ENCODE measurements around the gene CELF4. TPM values are rescaled to one million over a fixed set of nuclear protein-coding genes. Genes with fewer than 3 reads are reported as not detected.
A peak's percentile ranks its signal among the peaks of the same experiment; 100 is the strongest.

Gene CELF4
- total RNA-seq, 1 experiment from 2014 or later: 0.15 TPM

GRCh38 chr18:37272841-37273240 is 292.8 kb downstream of the CELF4 start:
- no peak for DNase-seq (ENCODE audit: extremely low read depth, low read depth)

GRCh38 chr18:37272226-37272625 is 293.4 kb downstream of the CELF4 start:
- DNase-seq (ENCODE audit: extremely low read depth, low read depth): no peak

GRCh38 chr18:37270666-37271052 is 294.9 kb downstream of the CELF4 start:
- DNase-seq (ENCODE audit: extremely low read depth, low read depth): no peak

GRCh38 chr18:37270038-37270665 is 295.4 kb downstream of the CELF4 start:
- peak; percentile 50 for DNase-seq (ENCODE audit: extremely low read depth, low read depth)

- no peak for DNase-seq (ENCODE audit: extremely low read depth, low read depth)
Observed at GRCh38 chr18:37266290-37266689, 299.3 kb downstream of the CELF4 start.

GRCh38 chr18:37265382-37265781 is 300.2 kb downstream of the CELF4 start:
- DNase-seq (ENCODE audit: extremely low read depth, low read depth): no peak

GRCh38 chr18:37264956-37265355 is 300.6 kb downstream of the CELF4 start:
- no peak for DNase-seq (ENCODE audit: extremely low read depth, low read depth)

GRCh38 chr18:37261988-37262387 is 303.6 kb downstream of the CELF4 start:
- DNase-seq (ENCODE audit: extremely low read depth, low read depth): no peak

- no peak for DNase-seq (ENCODE audit: extremely low read depth, low read depth)
Observed at GRCh38 chr18:37261246-37261840, 304.3 kb downstream of the CELF4 start.

- no peak for DNase-seq (ENCODE audit: extremely low read depth, low read depth)
Observed at GRCh38 chr18:37260367-37261093, 305.1 kb downstream of the CELF4 start.

- DNase-seq (ENCODE audit: extremely low read depth, low read depth): no peak
Observed at GRCh38 chr18:37259711-37260110, 305.9 kb downstream of the CELF4 start.

GRCh38 chr18:37258819-37259218 is 306.8 kb downstream of the CELF4 start:
- DNase-seq (ENCODE audit: extremely low read depth, low read depth): no peak

GRCh38 chr18:37258131-37258530 is 307.5 kb downstream of the CELF4 start:
- no peak for DNase-seq (ENCODE audit: extremely low read depth, low read depth)

GRCh38 chr18:37254973-37255372 is 310.6 kb downstream of the CELF4 start:
- DNase-seq (ENCODE audit: extremely low read depth, low read depth): no peak

- DNase-seq (ENCODE audit: extremely low read depth, low read depth): no peak
Observed at GRCh38 chr18:37254236-37254754, 311.3 kb downstream of the CELF4 start.

- DNase-seq (ENCODE audit: extremely low read depth, low read depth): peak; percentile 3
Observed at GRCh38 chr18:37253394-37254235, 312.0 kb downstream of the CELF4 start.

GRCh38 chr18:37252854-37253393 is 312.7 kb downstream of the CELF4 start:
- DNase-seq (ENCODE audit: extremely low read depth, low read depth): no peak

GRCh38 chr18:37252342-37252741 is 313.3 kb downstream of the CELF4 start:
- DNase-seq (ENCODE audit: extremely low read depth, low read depth): no peak

GRCh38 chr18:37251679-37252078 is 313.9 kb downstream of the CELF4 start:
- DNase-seq (ENCODE audit: extremely low read depth, low read depth): no peak

GRCh38 chr18:37249895-37250618 is 315.5 kb downstream of the CELF4 start:
- DNase-seq (ENCODE audit: extremely low read depth, low read depth): no peak
